GM12878 (cell line): ENCODE results near the gene SASH1. TPM values are rescaled to one million over a fixed set of nuclear protein-coding genes. Genes with fewer than 3 reads are reported as not detected.

Experiments used
- ATAC-seq: fragments of 200-7000 bp; cut with Tn5 transposase; 3 replicates; pipeline ENCODE4 v1.9.1; 2020; ENCODE audit warnings: mild to moderate bottlenecking, moderate library complexity
- BruUV-seq: library from RNA; stranded (reverse); fragments of 400-500 nt; replicated peaks from 2 replicates; lab custom pipeline; 2021; lab: Mats Ljungman, UMichigan
- CTCF ChIA-PET: fragments of 300-600 bp; sonication (Branson Sonifier 250); formaldehyde crosslinking; extraction: SDS; loops from one replicate; lab custom pipeline; 2021; ENCODE audit warnings: inconsistent platforms; lab: Yijun Ruan, JAX
- POLR2A ChIA-PET: fragments of 350-600 bp; formaldehyde crosslinking; extraction: SDS; loops from one replicate; lab custom pipeline; 2021; ENCODE audit warnings: inconsistent platforms; lab: Charles Lee
- RAD21 ChIA-PET: fragments of 300-600 bp; sonication (Branson Sonifier 250); formaldehyde crosslinking; loops from one replicate; lab custom pipeline; 2023; ENCODE audit warnings: antibody characterized with exemption; ENCODE audit not compliant: unreplicated experiment; lab: Charles Lee
- SMC1A ChIA-PET: fragments of 300-600 bp; sonication (Branson Sonifier 250); formaldehyde crosslinking; loops from one replicate; lab custom pipeline; 2023; ENCODE audit not compliant: unreplicated experiment, uncharacterized antibody; lab: Charles Lee
- DNase-seq: peaks from one replicate; pipeline ENCODE4 v3.0.0-alpha.2; 2011; ENCODE audit warnings: low read depth, low spot score
- FAIRE-seq: peaks from 3 replicates; lab custom pipeline; 2011; peaks lifted over from hg19 to GRCh38; lab: Jason Lieb, UNC
- H2AFZ ChIP-seq: 2 replicates; pipeline ENCODE4 v1.6.0; 2011; ENCODE audit warnings: low read depth, low read length, control low read depth; ENCODE audit not compliant: control insufficient read depth
- H3K27ac ChIP-seq: 2 replicates; pipeline ENCODE4 v1.5.1; 2011; ENCODE audit warnings: control low read depth; ENCODE audit not compliant: control insufficient read depth, insufficient read depth
- H3K27me3 ChIP-seq, 2 experiments: replicated peaks in 1 of 2; 2 replicates each; pipeline versions ENCODE4 v1.6.0 to v1.6.1; 2011; ENCODE audit warnings: low read length in 1 of 2; ENCODE audit not compliant: control insufficient read depth in 2 of 2, insufficient read depth in 2 of 2
- H3K36me3 ChIP-seq, 2 experiments: 2 replicates each; pipeline ENCODE4 v1.5.1; 2011; ENCODE audit warnings: low read length in 1 of 2; ENCODE audit not compliant: control insufficient read depth in 2 of 2, insufficient read depth in 2 of 2
- H3K4me1 ChIP-seq: 2 replicates; pipeline ENCODE4 v1.6.1; 2011; ENCODE audit warnings: mild to moderate bottlenecking, low read length, moderate library complexity, mixed read lengths; ENCODE audit not compliant: control insufficient read depth, insufficient read depth
- H3K4me2 ChIP-seq: 2 replicates; pipeline ENCODE4 v1.6.0; 2011; ENCODE audit warnings: control low read depth; ENCODE audit not compliant: control insufficient read depth, insufficient read depth
- H3K4me3 ChIP-seq: fragments of 200-600 bp; sonication (generic); 2 replicates; pipeline ENCODE4 v1.5.1; 2016
- H3K79me2 ChIP-seq: 2 replicates; pipeline ENCODE4 v1.6.0; 2011; ENCODE audit warnings: low read length; ENCODE audit not compliant: control insufficient read depth, insufficient read depth
- H3K9ac ChIP-seq: 2 replicates; pipeline ENCODE4 v1.8.0; 2011; ENCODE audit warnings: low read length, control low read depth, mixed read lengths; ENCODE audit not compliant: control insufficient read depth, insufficient read depth
- H3K9me3 ChIP-seq: replicated peaks from 3 replicates; pipeline ENCODE4 v1.5.1; 2011; ENCODE audit warnings: mild to moderate bottlenecking, low read length; ENCODE audit not compliant: control insufficient read depth, insufficient read depth
- H4K20me1 ChIP-seq: 2 replicates; pipeline ENCODE4 v1.6.0; 2011; ENCODE audit not compliant: control insufficient read depth, insufficient read depth
- CEBPZ ChIP-seq: fragments of 150-350 bp; IDR thresholded peaks from 2 replicates; pipeline ENCODE4 v1.6.1; 2016; ENCODE audit warnings: low read depth, low read length
- FOXK2 ChIP-seq: fragments of 450-650 bp; IDR thresholded peaks from 2 replicates; pipeline ENCODE4 v1.6.1; 2017; ENCODE audit warnings: mild to moderate bottlenecking, moderate library complexity
- FOXM1 ChIP-seq: IDR thresholded peaks from 2 replicates; pipeline ENCODE4 v1.6.1; 2012; ENCODE audit warnings: low read depth, mild to moderate bottlenecking, inconsistent platforms, low read length, moderate library complexity
- GATAD2B ChIP-seq: fragments of 450-650 bp; conservative IDR thresholded peaks from 2 replicates; pipeline ENCODE4 v1.6.1; 2017; ENCODE audit warnings: low read depth, mild to moderate bottlenecking, moderate library complexity
- JUNB ChIP-seq: IDR thresholded peaks from 2 replicates; pipeline ENCODE4 v1.6.1; 2016; ENCODE audit warnings: antibody characterized with exemption, mild to moderate bottlenecking
- KAT2A ChIP-seq: conservative IDR thresholded peaks from 2 replicates; pipeline ENCODE4 v1.6.1; 2011; ENCODE audit warnings: low read depth, low read length; ENCODE audit not compliant: control insufficient read depth
- RB1 ChIP-seq: fragments of 450-650 bp; formaldehyde crosslinking; IDR thresholded peaks from 2 replicates; pipeline ENCODE4 v1.6.1; 2017; ENCODE audit warnings: mild to moderate bottlenecking, borderline replicate concordance
- TBL1XR1 ChIP-seq: IDR thresholded peaks from 2 replicates; pipeline ENCODE4 v1.6.1; 2012; ENCODE audit warnings: low read depth, low read length, improper control_type of control experiment
- TCF7 ChIP-seq: IDR thresholded peaks from 2 replicates; pipeline ENCODE4 v1.6.1; 2014; ENCODE audit warnings: antibody characterized with exemption, borderline replicate concordance
- ZNF384 ChIP-seq: IDR thresholded peaks from 2 replicates; pipeline ENCODE4 v1.6.1; 2012; ENCODE audit warnings: low read depth, mild to moderate bottlenecking, low read length, improper control_type of control experiment, borderline replicate concordance
- ZNF687 ChIP-seq: fragments of 450-650 bp; IDR thresholded peaks from 2 replicates; pipeline ENCODE4 v1.6.1; 2017; ENCODE audit warnings: mild to moderate bottlenecking, moderate library complexity
- ZZZ3 ChIP-seq: IDR thresholded peaks from 2 replicates; pipeline ENCODE4 v1.6.1; 2011; ENCODE audit warnings: low read depth; ENCODE audit not compliant: control insufficient read depth, insufficient read length
- WGBS: methylation state at CpG from one replicate; pipeline ENCODE4 v1.1.6; 2016; ENCODE audit warnings: low lambda C conversion rate; ENCODE audit not compliant: insufficient replicate concordance, insufficient coverage; ENCODE audit errors: missing lambda C conversion rate; 5-methylcytosine and 5-hydroxymethylcytosine counted together
- in situ Hi-C: fragments of 300-500 bp; cut with MboI; formaldehyde crosslinking; loops from 9 replicates; pipeline ENCODE4 v1.14.3; 2018; ENCODE audit warnings: mixed read lengths
- intact Hi-C: fragments of 100-400 bp; cut with micrococcal nuclease; formaldehyde crosslinking; loops from one replicate; pipeline ENCODE4 v1.14.2; 2022; ENCODE audit not compliant: unreplicated experiment
- polyA plus RNA-seq, 11 experiments: library from polyadenylated mRNA; depleted of rRNA in 4 of 11; unstranded in 6 of 11; stranded (reverse) in 5 of 11; fragments of >200 nt; fragmentation: Nextera tagmentation in 4 of 11; fragmentation: Illumina TruSeq in 1 of 11; extraction: Ambion mirVana in 4 of 11; extraction: Trizol in 1 of 11; gene quantifications; 1 replicate in 1 of 11; 2 replicates in 10 of 11; pipeline versions ENCODE4 v1.2.1 to v1.2.3, GENCODE V29; 2011 to 2016; ENCODE audit warnings: inconsistent platforms in 2 of 11, missing spikeins in 2 of 11, low read depth in 1 of 11
- total RNA-seq, 4 experiments: library from RNA; depleted of rRNA in 3 of 4; stranded (reverse); fragments of >200 nt in 3 of 4; fragmentation: Illumina TruSeq in 1 of 4; extraction: Trizol in 1 of 4; gene quantifications; 2 replicates each; pipeline versions ENCODE4 v1.2.1 to v1.2.3, GENCODE V29; 2013 to 2021
- TF ChIP-seq, protein P1 (sequence below): fragments of 450-650 bp; formaldehyde crosslinking; IDR thresholded peaks from 2 replicates; pipeline ENCODE4 v1.5.0; 2022; ENCODE audit warnings: mild to moderate bottlenecking, missing genetic modification characterization

The SASH1 gene
- total and polyA plus RNA-seq, 10 of the 15 experiments (the other 5 are each of a cell fraction or from before 2014, with no cell fraction given) = 0.01 to 0.73 (median 0.14) TPM; not detected in 4

DNA sequence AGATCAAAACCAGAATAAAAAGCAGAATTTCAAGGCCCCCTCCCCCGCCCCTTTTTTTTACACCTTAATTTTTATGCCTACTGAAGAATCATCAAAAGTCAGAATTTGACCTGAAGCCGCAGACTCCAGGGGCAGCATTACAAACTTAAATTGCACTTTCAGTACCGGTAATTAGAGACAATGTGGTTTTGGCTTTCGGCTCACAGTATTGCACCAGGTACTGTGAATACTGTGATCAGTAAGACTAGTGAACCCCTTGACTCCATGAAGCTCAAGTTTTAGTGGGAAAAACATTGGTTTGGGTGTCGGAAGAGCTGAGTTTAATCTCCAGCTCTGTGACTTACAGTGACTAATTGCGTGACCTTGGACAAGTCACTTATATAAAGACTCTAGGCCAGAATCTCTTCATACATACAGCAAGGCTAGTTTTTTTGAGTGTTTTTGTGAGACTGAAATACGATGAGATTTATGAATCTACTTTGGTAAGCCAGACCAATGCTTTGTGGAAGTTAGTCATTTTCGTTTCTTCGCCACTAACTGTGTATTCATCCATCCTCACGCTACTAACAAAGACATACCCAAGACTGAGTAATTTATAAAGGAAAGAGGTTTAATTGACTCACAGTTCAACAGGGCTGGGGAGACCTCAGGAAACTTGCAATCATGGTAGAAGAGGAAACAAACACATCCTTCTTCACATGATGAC lies 114.7 kb downstream of the SASH1 start:
- Histone ChIP-seq H4K20me1 (no peaks in the 10 kb centered on the region), H3K27ac (no peak overlapping the region), H3K4me3 (no peak overlapping the region), H3K9ac (no peak overlapping the region), H3K79me2 (no peaks in the 10 kb centered on the region), H3K27me3 (no peaks in the 10 kb centered on the region; a peak in 2 of 4 replicates), H3K36me3 (no peaks in the 10 kb centered on the region), H3K4me2 (no peak overlapping the region), H3K9me3 (no peaks in the 10 kb centered on the region), H3K4me1 (no peaks in the 10 kb centered on the region), H2AFZ (no peak overlapping the region)
- ChIA-PET CTCF (interaction anchor here (1.5 kb wide), 1 partner anchor 280 kb away, joined by 4 read pairs; no protein-coding TSS in a partner anchor), POLR2A (no interaction called here), RAD21 (no interaction called here), SMC1A (interaction anchor here (0.9 to 1.2 kb wide), 3 partner anchors 10 to 36 kb away, joined by 3 to 4 read pairs (median 3); no protein-coding TSS in a partner anchor)
- intact Hi-C loops (no loop called here), in situ Hi-C loops (no loop called here)
- FAIRE-seq (no peak), DNase-seq (no peak), ATAC-seq (no peak)
- WGBS = 56% methylated on average over 10 of the region's 10 CpGs
- no TSS peak for BruUV-seq
- no peak for TF ChIP-seq KAT2A
- no peak for TF ChIP-seq ZNF384
- no peak for TF ChIP-seq JUNB
- TF ChIP-seq, protein P1, sequence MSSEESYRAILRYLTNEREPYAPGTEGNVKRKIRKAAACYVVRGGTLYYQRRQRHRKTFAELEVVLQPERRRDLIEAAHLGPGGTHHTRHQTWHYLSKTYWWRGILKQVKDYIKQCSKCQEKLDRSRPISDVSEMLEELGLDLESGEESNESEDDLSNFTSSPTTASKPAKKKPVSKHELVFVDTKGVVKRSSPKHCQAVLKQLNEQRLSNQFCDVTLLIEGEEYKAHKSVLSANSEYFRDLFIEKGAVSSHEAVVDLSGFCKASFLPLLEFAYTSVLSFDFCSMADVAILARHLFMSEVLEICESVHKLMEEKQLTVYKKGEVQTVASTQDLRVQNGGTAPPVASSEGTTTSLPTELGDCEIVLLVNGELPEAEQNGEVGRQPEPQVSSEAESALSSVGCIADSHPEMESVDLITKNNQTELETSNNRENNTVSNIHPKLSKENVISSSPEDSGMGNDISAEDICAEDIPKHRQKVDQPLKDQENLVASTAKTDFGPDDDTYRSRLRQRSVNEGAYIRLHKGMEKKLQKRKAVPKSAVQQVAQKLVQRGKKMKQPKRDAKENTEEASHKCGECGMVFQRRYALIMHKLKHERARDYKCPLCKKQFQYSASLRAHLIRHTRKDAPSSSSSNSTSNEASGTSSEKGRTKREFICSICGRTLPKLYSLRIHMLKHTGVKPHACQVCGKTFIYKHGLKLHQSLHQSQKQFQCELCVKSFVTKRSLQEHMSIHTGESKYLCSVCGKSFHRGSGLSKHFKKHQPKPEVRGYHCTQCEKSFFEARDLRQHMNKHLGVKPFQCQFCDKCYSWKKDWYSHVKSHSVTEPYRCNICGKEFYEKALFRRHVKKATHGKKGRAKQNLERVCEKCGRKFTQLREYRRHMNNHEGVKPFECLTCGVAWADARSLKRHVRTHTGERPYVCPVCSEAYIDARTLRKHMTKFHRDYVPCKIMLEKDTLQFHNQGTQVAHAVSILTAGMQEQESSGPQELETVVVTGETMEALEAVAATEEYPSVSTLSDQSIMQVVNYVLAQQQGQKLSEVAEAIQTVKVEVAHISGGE (CRISPR knock-in tag) = no peak
- TF ChIP-seq TBL1XR1 = no peak
- TF ChIP-seq GATAD2B = no peak
- TF ChIP-seq RB1 = no peak
- TF ChIP-seq CEBPZ = no peak
- no peak for TF ChIP-seq ZZZ3
- TF ChIP-seq FOXK2 = no peak
- no peak for TF ChIP-seq FOXM1
- TF ChIP-seq TCF7 = no peak
- TF ChIP-seq ZNF687 = no peak
